Liver (tissue), 9 donors: Measurements from ENCODE around the gene XRCC2. TPM values are rescaled to one million over a fixed set of nuclear protein-coding genes. Genes with fewer than 3 reads are reported as not detected.

Experiments
- DNase-seq: peaks from one replicate; pipeline ENCODE4 v3.0.0-alpha.2; 2017; ENCODE audit warnings: low spot score
- H3K27ac ChIP-seq, 2 donors: one replicate each; pipeline ENCODE4 v1.7.0; 2013; ENCODE audit warnings: inconsistent platforms in 2 of 2, low read length in 2 of 2, control low read depth in 1 of 2, low read depth in 1 of 2, mild to moderate bottlenecking in 1 of 2
- H3K27me3 ChIP-seq, 4 donors: one replicate each; pipeline versions ENCODE4 v1.6.1 to v1.7.0; 2013; ENCODE audit warnings: low read length in 3 of 4, inconsistent platforms in 1 of 4, mild to moderate bottlenecking in 1 of 4, moderate library complexity in 1 of 4; ENCODE audit not compliant: control insufficient read depth in 4 of 4, insufficient read depth in 4 of 4
- H3K36me3 ChIP-seq, 4 donors: one replicate each; pipeline versions ENCODE4 v1.6.1 to v1.7.0; 2013; ENCODE audit warnings: low read length in 3 of 4, mild to moderate bottlenecking in 3 of 4, low read depth in 1 of 4, moderate library complexity in 1 of 4; ENCODE audit not compliant: control insufficient read depth in 4 of 4, insufficient read depth in 3 of 4
- H3K4me1 ChIP-seq, 4 donors: one replicate each; pipeline versions ENCODE4 v1.6.1 to v1.7.0; 2013; ENCODE audit warnings: low read length in 3 of 4, mild to moderate bottlenecking in 3 of 4, moderate library complexity in 1 of 4; ENCODE audit not compliant: control insufficient read depth in 4 of 4, insufficient read depth in 4 of 4
- H3K4me3 ChIP-seq, 3 donors: one replicate each; pipeline versions ENCODE4 v1.6.1 to v1.7.0; 2013; ENCODE audit warnings: low read length in 3 of 3, control low read depth in 1 of 3, low read depth in 1 of 3, mild to moderate bottlenecking in 1 of 3
- H3K9ac ChIP-seq, 2 donors: one replicate each; pipeline ENCODE4 v1.7.0; 2013; ENCODE audit warnings: low read length in 2 of 2, mild to moderate bottlenecking in 2 of 2, moderate library complexity in 2 of 2, control low read depth in 1 of 2, low read depth in 1 of 2
- H3K9me3 ChIP-seq, 4 donors: one replicate each; pipeline versions ENCODE4 v1.6.1 to v1.7.0; 2013; ENCODE audit warnings: low read length in 3 of 4; ENCODE audit not compliant: control insufficient read depth in 4 of 4
- CTCF ChIP-seq: fragments of 150-350 bp; IDR thresholded peaks from 2 replicates; pipeline ENCODE4 v1.5.1; 2017; ENCODE audit warnings: improper control_type of control experiment, low read depth, low read length; ENCODE audit not compliant: missing input control
- EGR1 ChIP-seq, 2 donors: IDR thresholded peaks; 2 replicates each; pipeline ENCODE4 v1.6.1; 2016 to 2018; ENCODE audit warnings: antibody characterized with exemption in 2 of 2, low read depth in 2 of 2
- FOXA1 ChIP-seq: IDR thresholded peaks from 2 replicates; pipeline ENCODE4 v1.6.1; 2016; ENCODE audit warnings: antibody characterized with exemption
- FOXA2 ChIP-seq: IDR thresholded peaks from 2 replicates; pipeline ENCODE4 v1.6.1; 2016; ENCODE audit warnings: antibody characterized with exemption
- GABPA ChIP-seq, 2 donors: IDR thresholded peaks in 1 of 2; conservative IDR thresholded peaks in 1 of 2; 2 replicates each; pipeline ENCODE4 v1.6.1; 2016; ENCODE audit warnings: antibody characterized with exemption in 2 of 2, mild to moderate bottlenecking in 1 of 2, moderate library complexity in 1 of 2
- HNF4A ChIP-seq, 2 donors: conservative IDR thresholded peaks; 2 replicates each; pipeline ENCODE4 v1.6.1; 2016; ENCODE audit warnings: antibody characterized with exemption in 2 of 2, mild to moderate bottlenecking in 2 of 2
- HNF4G ChIP-seq: IDR thresholded peaks from 2 replicates; pipeline ENCODE4 v1.6.1; 2016; ENCODE audit warnings: antibody characterized with exemption
- JUND ChIP-seq, 2 donors: IDR thresholded peaks; 2 replicates each; pipeline ENCODE4 v1.6.1; 2016; ENCODE audit warnings: antibody characterized with exemption in 2 of 2
- MAX ChIP-seq: IDR thresholded peaks from 2 replicates; pipeline ENCODE4 v1.6.1; 2016; ENCODE audit warnings: antibody characterized with exemption
- NR2F2 ChIP-seq: IDR thresholded peaks from 2 replicates; pipeline ENCODE4 v1.6.1; 2016; ENCODE audit warnings: antibody characterized with exemption
- RAD21 ChIP-seq, 2 donors: IDR thresholded peaks; 2 replicates each; pipeline ENCODE4 v1.6.1; 2016; ENCODE audit warnings: antibody characterized with exemption in 2 of 2, mild to moderate bottlenecking in 2 of 2
- RXRA ChIP-seq, 2 donors: IDR thresholded peaks; 2 replicates each; pipeline ENCODE4 v1.6.1; 2017 to 2018; ENCODE audit warnings: antibody characterized with exemption in 2 of 2, mild to moderate bottlenecking in 1 of 2
- SP1 ChIP-seq: IDR thresholded peaks from 2 replicates; pipeline ENCODE4 v1.6.1; 2018; ENCODE audit warnings: antibody characterized with exemption, mild to moderate bottlenecking
- TAF1 ChIP-seq: conservative IDR thresholded peaks from 2 replicates; pipeline ENCODE4 v1.6.1; 2016; ENCODE audit warnings: antibody characterized with exemption, mild to moderate bottlenecking
- YY1 ChIP-seq: IDR thresholded peaks from 2 replicates; pipeline ENCODE4 v1.6.1; 2016; ENCODE audit warnings: antibody characterized with exemption, mild to moderate bottlenecking
- ZBTB33 ChIP-seq: IDR thresholded peaks from 2 replicates; pipeline ENCODE4 v1.6.1; 2016; ENCODE audit warnings: antibody characterized with exemption
- WGBS: extraction: QIAGEN DNeasy Blood & Tissue Kit; methylation state at CpG from one replicate; pipeline ENCODE4 v1.1.7; 2013; 5-methylcytosine and 5-hydroxymethylcytosine counted together
- polyA plus RNA-seq, 2 donors: library from polyadenylated mRNA; stranded (reverse) in 1 of 2; unstranded in 1 of 2; fragments of 200-250 nt in 1 of 2; fragments of >200 nt in 1 of 2; fragmentation: Nextera tagmentation in 1 of 2; extraction: Ambion mirVana in 1 of 2; gene quantifications; one replicate each; pipeline versions ENCODE4 v1.2.1 to v1.2.3, GENCODE V29; 2013 to 2015
- total RNA-seq, 2 donors: library from RNA; depleted of rRNA; stranded (reverse); fragments of >200 nt; gene quantifications; one replicate each; pipeline ENCODE4 v1.2.3, GENCODE V29; 2014
- TF ChIP-seq, protein P1 (sequence below): IDR thresholded peaks from 2 replicates; pipeline ENCODE4 v1.6.1; 2016; ENCODE audit warnings: antibody characterized with exemption, mild to moderate bottlenecking
- donor health status: healthy.
- donor health status: healthy.
- donor health status: healthy.
- donor health status: healthy.
- donor health status: healthy.

XRCC2 gene
- total and polyA plus RNA-seq, 4 donors = 0.08 to 6.2 (median 0.23) TPM

DNA sequence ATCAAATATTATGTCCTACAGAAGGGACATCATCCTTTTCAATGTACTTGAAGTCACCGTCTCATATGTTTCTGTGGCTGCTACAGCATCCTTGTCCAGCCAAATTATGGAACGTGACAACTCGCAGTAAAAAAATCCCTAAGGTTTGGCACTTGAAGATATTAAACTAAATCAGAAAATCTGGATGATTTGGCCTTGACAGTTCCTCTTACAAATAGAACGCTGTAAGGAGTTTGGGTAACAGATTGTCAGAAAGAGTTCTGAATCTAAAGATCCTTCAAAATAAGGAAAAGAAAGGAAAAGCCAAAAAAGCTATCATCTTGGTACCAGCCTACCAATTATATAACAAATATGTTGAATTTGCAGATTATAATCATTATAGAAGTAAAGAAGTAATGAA, 21.0 kb downstream of the XRCC2 start:
- H3K27ac ChIP-seq = no peak overlapping the region
- 97% methylated on average over 4 of the region's 4 CpGs for WGBS
- no peaks in the 10 kb centered on the region for H3K27me3 ChIP-seq
- H3K9ac ChIP-seq = no peak overlapping the region
- H3K9me3 ChIP-seq = no peaks in the 10 kb centered on the region
- DNase-seq = no peak
- no peaks in the 10 kb centered on the region for H3K4me1 ChIP-seq
- no peak for TF ChIP-seq HNF4G
- no peaks in the 10 kb centered on the region for H3K36me3 ChIP-seq
- H3K4me3 ChIP-seq = no peak overlapping the region

GRCh38 chr7:152649220-152649619, 26.7 kb downstream of the XRCC2 start:
- WGBS = 95% methylated on average over 2 of the region's 2 CpGs
- no peak for TF ChIP-seq NR2F2
- no peak for TF ChIP-seq TAF1
- TF ChIP-seq FOXA1 = no peak
- no peak for TF ChIP-seq ZBTB33
- TF ChIP-seq EGR1 (IDR thresholded peaks at IDR 0.05; ENCODE audit: low read depth in 2 of 2) = no peak
- H3K9me3 ChIP-seq = no peaks in the 10 kb centered on the region
- no peak overlapping the region for H3K27ac ChIP-seq
- no peak overlapping the region for H3K4me3 ChIP-seq
- H3K4me1 ChIP-seq = no peaks in the 10 kb centered on the region
- H3K27me3 ChIP-seq = no peaks in the 10 kb centered on the region
- no peaks in the 10 kb centered on the region for H3K36me3 ChIP-seq
- H3K9ac ChIP-seq = no peak overlapping the region
- no peak for DNase-seq

DNA sequence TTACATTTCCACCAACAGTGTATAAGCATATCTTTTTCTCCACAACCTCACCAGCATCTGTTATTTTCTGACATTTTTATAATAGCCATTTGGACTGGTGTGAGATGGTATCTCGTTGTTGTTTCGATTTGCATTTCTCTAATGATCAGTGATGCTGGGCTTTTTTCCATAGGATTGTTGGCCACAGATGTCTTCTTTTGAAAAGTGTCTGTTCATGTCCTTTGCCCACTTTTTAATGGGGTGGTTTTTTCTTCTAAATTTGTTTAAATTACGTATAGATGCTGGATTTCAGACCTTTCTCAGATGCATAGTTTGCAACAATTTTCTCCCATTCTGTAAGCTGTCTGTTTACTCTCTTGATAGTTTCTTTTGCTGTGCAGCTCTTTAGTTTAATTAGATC, 28.9 kb downstream of the XRCC2 start:
- 99% methylated on average over 3 of the region's 3 CpGs for WGBS

More for the DNA sequence above, 28.9 kb downstream of the XRCC2 start:
- no peak overlapping the region for H3K4me3 ChIP-seq
- no peaks in the 10 kb centered on the region for H3K27me3 ChIP-seq
- H3K9ac ChIP-seq = no peak overlapping the region
- H3K36me3 ChIP-seq = no peaks in the 10 kb centered on the region
- no peak for DNase-seq
- no peaks in the 10 kb centered on the region for H3K9me3 ChIP-seq
- no peak overlapping the region for H3K27ac ChIP-seq
- no peaks in the 10 kb centered on the region for H3K4me1 ChIP-seq
- TF ChIP-seq CTCF = no peak
- TF ChIP-seq SP1 = no peak
- TF ChIP-seq MAX = no peak
- TF ChIP-seq TAF1 = no peak
- TF ChIP-seq YY1 = no peak
- no peak for TF ChIP-seq RXRA (IDR thresholded peaks at IDR 0.05)
- no peak for TF ChIP-seq RAD21 (IDR thresholded peaks at IDR 0.05)
- TF ChIP-seq EGR1 (IDR thresholded peaks at IDR 0.05; ENCODE audit: low read depth in 2 of 2) = no peak
- no peak for TF ChIP-seq HNF4G
- no peak for TF ChIP-seq GABPA (IDR thresholded peaks at IDR 0.05 in 1 of 2, conservative IDR thresholded peaks at IDR 0.05 in 1 of 2)
- TF ChIP-seq NR2F2 = no peak
- TF ChIP-seq ZBTB33 = no peak
- TF ChIP-seq HNF4A (conservative IDR thresholded peaks at IDR 0.05) = no peak
- TF ChIP-seq, protein P1, sequence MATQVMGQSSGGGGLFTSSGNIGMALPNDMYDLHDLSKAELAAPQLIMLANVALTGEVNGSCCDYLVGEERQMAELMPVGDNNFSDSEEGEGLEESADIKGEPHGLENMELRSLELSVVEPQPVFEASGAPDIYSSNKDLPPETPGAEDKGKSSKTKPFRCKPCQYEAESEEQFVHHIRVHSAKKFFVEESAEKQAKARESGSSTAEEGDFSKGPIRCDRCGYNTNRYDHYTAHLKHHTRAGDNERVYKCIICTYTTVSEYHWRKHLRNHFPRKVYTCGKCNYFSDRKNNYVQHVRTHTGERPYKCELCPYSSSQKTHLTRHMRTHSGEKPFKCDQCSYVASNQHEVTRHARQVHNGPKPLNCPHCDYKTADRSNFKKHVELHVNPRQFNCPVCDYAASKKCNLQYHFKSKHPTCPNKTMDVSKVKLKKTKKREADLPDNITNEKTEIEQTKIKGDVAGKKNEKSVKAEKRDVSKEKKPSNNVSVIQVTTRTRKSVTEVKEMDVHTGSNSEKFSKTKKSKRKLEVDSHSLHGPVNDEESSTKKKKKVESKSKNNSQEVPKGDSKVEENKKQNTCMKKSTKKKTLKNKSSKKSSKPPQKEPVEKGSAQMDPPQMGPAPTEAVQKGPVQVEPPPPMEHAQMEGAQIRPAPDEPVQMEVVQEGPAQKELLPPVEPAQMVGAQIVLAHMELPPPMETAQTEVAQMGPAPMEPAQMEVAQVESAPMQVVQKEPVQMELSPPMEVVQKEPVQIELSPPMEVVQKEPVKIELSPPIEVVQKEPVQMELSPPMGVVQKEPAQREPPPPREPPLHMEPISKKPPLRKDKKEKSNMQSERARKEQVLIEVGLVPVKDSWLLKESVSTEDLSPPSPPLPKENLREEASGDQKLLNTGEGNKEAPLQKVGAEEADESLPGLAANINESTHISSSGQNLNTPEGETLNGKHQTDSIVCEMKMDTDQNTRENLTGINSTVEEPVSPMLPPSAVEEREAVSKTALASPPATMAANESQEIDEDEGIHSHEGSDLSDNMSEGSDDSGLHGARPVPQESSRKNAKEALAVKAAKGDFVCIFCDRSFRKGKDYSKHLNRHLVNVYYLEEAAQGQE = no peak
- no peak for TF ChIP-seq FOXA2
- no peak for TF ChIP-seq JUND (IDR thresholded peaks at IDR 0.05)
- TF ChIP-seq FOXA1 = no peak
